RWPE1 (cell line): ENCODE measurements around the gene TFCP2.

Experiments
- CTCF ChIA-PET: fragments of 350-600 bp; sonication (Branson Sonifier 250); formaldehyde crosslinking; extraction: SDS; loops from one replicate; lab custom pipeline; 2021; lab: Yijun Ruan, JAX
- POLR2A ChIA-PET: fragments of 400-600 bp; formaldehyde crosslinking; extraction: SDS; loops from one replicate; lab custom pipeline; 2020; ENCODE audit warnings: antibody characterized with exemption; ENCODE audit not compliant: low non-redundant PET; lab: Yijun Ruan, JAX
- DNase-seq: peaks from one replicate; pipeline ENCODE4 v3.0.0; 2012; ENCODE audit warnings: low spot score
- H3K27ac ChIP-seq: fragments of 450-650 bp; 2 replicates; pipeline ENCODE4 v1.5.1; 2017
- CTCF ChIP-seq: fragments of 450-650 bp; conservative IDR thresholded peaks from 2 replicates; pipeline ENCODE4 v1.5.1; 2017; ENCODE audit warnings: low read depth, mild to moderate bottlenecking

The TFCP2 gene

DNA sequence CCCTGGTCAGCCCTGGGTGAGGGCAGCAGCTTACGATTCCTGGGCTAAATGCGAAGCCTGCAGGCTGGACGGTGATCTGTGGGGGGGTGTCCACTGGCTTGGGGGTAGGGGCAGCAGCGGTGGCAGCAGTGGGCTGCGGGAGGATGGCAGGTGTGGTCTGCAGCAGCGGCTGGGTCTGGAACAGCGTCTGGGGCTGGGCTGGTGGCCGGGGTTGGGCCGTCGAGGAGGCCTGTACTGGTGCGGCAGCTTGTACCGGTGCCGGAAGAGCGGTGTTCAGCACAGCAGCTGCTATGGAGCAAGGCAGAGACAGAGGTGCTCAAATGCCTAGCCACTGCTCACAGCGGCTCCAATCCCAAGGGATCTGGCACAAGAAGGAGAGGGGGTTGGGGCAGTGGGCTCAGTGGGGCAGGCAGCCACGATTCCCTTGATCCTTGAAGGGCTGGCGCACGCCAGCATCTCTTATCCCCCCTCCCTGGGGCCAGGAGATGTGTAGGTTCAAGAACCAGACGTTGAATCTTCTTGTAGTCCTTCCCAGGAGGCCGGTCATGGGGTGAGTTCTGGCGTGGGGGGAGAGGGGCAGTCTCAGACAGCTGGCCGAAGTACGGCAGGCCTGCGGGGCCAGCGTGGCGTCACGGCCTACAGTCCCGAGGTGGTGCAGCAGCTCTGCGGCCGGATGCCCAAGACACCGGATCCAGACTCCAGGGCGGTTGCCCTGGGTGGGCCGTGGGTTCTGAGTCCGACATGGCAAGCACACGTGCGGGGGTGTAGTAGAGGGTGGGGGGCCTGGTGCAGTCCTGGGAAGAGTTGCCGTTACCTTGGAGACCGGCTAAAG lies 25.0 kb upstream of the TFCP2 start:
- no peak for TF ChIP-seq CTCF
- POLR2A ChIA-PET: no interaction called here
- CTCF ChIA-PET: no interaction called here
- DNase-seq: no peak
- H3K27ac ChIP-seq: no peak overlapping the region

- no peak overlapping the region for H3K27ac ChIP-seq
- DNase-seq: no peak
- ChIA-PET CTCF (no interaction called here), POLR2A (no interaction called here)
- no peak for TF ChIP-seq CTCF
Observed at GRCh38 chr12:51196547-51196946, 23.6 kb upstream of the TFCP2 start.

DNA sequence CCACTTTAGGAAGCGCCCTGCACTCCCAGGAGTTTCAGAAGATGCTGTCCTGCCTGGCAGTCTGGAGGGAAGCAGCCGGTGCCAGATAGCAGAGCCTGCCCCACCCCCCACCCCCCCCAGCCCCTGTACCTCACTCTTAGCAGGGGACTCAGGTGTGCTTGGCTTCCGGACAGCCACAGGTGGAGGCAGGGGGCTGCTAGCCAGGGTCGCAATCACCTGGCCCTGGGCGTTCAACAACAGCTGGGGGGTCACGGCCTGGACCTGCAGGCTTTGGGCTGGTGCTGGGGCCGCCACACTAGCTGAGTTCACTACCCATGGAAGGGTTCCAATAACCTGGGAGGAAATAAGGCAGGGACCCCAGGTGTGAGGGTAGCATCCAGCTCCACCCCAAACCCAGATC lies 22.9 kb upstream of the TFCP2 start:
- TF ChIP-seq CTCF: no peak

DNA sequence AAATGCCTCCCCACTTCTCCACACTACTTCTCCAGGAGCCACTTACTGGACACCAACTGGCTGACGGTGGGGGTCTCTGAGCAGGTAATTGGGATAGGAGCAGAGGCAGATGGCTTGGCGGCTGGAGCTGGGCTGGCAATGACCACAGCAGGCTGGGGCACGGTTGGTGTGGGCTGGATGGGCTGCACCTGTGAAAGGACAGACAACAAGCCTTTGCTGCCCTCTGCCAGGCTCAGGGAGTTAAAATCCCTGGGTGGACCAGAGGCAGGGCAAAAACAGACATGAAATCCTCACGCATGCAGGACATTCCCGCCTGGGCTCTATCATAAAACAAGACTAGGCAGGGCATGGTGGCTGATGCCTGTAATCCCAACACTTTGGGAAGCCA lies 19.3 kb upstream of the TFCP2 start:
- CTCF ChIA-PET: no interaction called here
- POLR2A ChIA-PET: no interaction called here
- no peak for TF ChIP-seq CTCF
- no peak overlapping the region for H3K27ac ChIP-seq
- no peak for DNase-seq

More for the DNA sequence above, 22.9 kb upstream of the TFCP2 start:
- ChIA-PET POLR2A (no interaction called here), CTCF (no interaction called here)
- H3K27ac ChIP-seq: no peak overlapping the region
- no peak for DNase-seq

- H3K27ac ChIP-seq: no peak overlapping the region
- CTCF ChIA-PET: no interaction called here
Observed at GRCh38 chr12:51191516-51192283, 18.8 kb upstream of the TFCP2 start.

More at GRCh38 chr12:51191516-51192283, 18.8 kb upstream of the TFCP2 start:
- DNase-seq: no peak
- TF ChIP-seq CTCF: no peak
- POLR2A ChIA-PET: no interaction called here
